GM23248 (cell line): Measurements from ENCODE around the gene MMP11. TPM values are rescaled to one million over a fixed set of nuclear protein-coding genes. Genes with fewer than 3 reads are reported as not detected.
"Not testable (repeated sequence)": the region's sequence is repeated elsewhere in the genome, so short reads cannot be mapped to it uniquely, and the experiment has no call there.

Experiments
- DNase-seq: peaks from one replicate; pipeline ENCODE4 v3.0.0-alpha.2; 2015
- H2AFZ ChIP-seq: fragments of 200-600 bp; sonication (generic); 2 replicates; pipeline ENCODE4 v1.6.1; 2016; ENCODE audit warnings: antibody characterized with exemption
- H3F3A ChIP-seq: fragments of 200-600 bp; sonication (generic); 2 replicates; pipeline ENCODE4 v1.6.1; 2016; ENCODE audit warnings: mild to moderate bottlenecking, antibody characterized with exemption, mixed run types; ENCODE audit not compliant: insufficient read depth
- H3K27ac ChIP-seq: fragments of 200-600 bp; sonication (generic); 2 replicates; pipeline ENCODE4 v1.5.1; 2016; ENCODE audit warnings: mild to moderate bottlenecking
- H3K27me3 ChIP-seq: fragments of 200-600 bp; sonication (generic); replicated peaks from 2 replicates; pipeline ENCODE4 v1.6.1; 2016; ENCODE audit warnings: mild to moderate bottlenecking; ENCODE audit not compliant: insufficient read depth
- H3K36me3 ChIP-seq: fragments of 200-600 bp; sonication (generic); 2 replicates; pipeline ENCODE4 v1.6.1; 2016; ENCODE audit warnings: low read depth, mild to moderate bottlenecking
- H3K4me1 ChIP-seq: fragments of 200-600 bp; sonication (generic); 2 replicates; pipeline ENCODE4 v1.6.1; 2016; ENCODE audit warnings: mild to moderate bottlenecking; ENCODE audit not compliant: insufficient read depth
- H3K4me2 ChIP-seq: fragments of 200-600 bp; sonication (generic); one replicate; pipeline ENCODE4 v1.6.1; 2016; ENCODE audit warnings: mild to moderate bottlenecking; ENCODE audit not compliant: unreplicated experiment
- H3K4me3 ChIP-seq: fragments of 200-600 bp; sonication (generic); 2 replicates; pipeline ENCODE4 v1.5.1; 2016; ENCODE audit warnings: mild to moderate bottlenecking
- H3K79me2 ChIP-seq: fragments of 200-600 bp; sonication (generic); 2 replicates; pipeline ENCODE4 v1.6.1; 2016; ENCODE audit warnings: mild to moderate bottlenecking; ENCODE audit not compliant: insufficient read depth
- H3K9ac ChIP-seq: fragments of 200-600 bp; sonication (generic); 2 replicates; pipeline ENCODE4 v1.6.1; 2016; ENCODE audit warnings: mild to moderate bottlenecking
- H3K9me2 ChIP-seq: fragments of 200-600 bp; sonication (generic); 2 replicates; pipeline ENCODE4 v1.6.1; 2016; ENCODE audit warnings: mixed run types, mild to moderate bottlenecking, moderate library complexity; ENCODE audit not compliant: insufficient read depth
- H3K9me3 ChIP-seq: fragments of 200-600 bp; sonication (generic); one replicate; pipeline ENCODE4 v1.6.1; 2017; ENCODE audit warnings: low read depth
- H4K20me1 ChIP-seq: fragments of 200-600 bp; sonication (generic); 2 replicates; pipeline ENCODE4 v1.6.0; 2016; ENCODE audit not compliant: insufficient read depth
- EZH2 ChIP-seq: fragments of 200-600 bp; sonication (generic); IDR thresholded peaks from 2 replicates; pipeline ENCODE4 v1.6.1; 2018; ENCODE audit warnings: antibody characterized with exemption, mild to moderate bottlenecking; ENCODE audit not compliant: insufficient read depth, poor library complexity, severe bottlenecking
- EZH2phosphoT487 ChIP-seq: fragments of 200-600 bp; sonication (generic); IDR thresholded peaks from 2 replicates; pipeline ENCODE4 v1.6.1; 2018; ENCODE audit warnings: antibody characterized with exemption, moderate library complexity, mild to moderate bottlenecking, low read depth; ENCODE audit not compliant: insufficient read depth
- WGBS, 2 experiments: methylation state at CpG; one replicate each; pipeline ENCODE4 v1.1.6; 2015 to 2017; ENCODE audit warnings: low lambda C conversion rate in 2 of 2, low coverage in 1 of 2; ENCODE audit errors: missing lambda C conversion rate in 2 of 2; 5-methylcytosine and 5-hydroxymethylcytosine counted together
- in situ Hi-C: fragments of 300-500 bp; cut with MboI; formaldehyde crosslinking; loops from 2 replicates; pipeline ENCODE4 v1.15.0; 2020
- polyA plus RNA-seq: library from polyadenylated mRNA; unstranded; fragments of >200 nt; fragmentation: Nextera tagmentation; extraction: Ambion mirVana; gene quantifications from 2 replicates; pipeline ENCODE4 v1.2.1, GENCODE V29; 2016
- total RNA-seq: library from RNA; depleted of rRNA; stranded (reverse); fragments of >200 nt; shearing (Covaris generic); gene quantifications from 2 replicates; pipeline ENCODE4 v1.2.3, GENCODE V29; 2014; rRNA removed

Gene MMP11
- total RNA-seq = 2.9 and 18.2 TPM in 2 replicates
- polyA plus RNA-seq = 1.3 and 2.5 TPM in 2 replicates

- Histone ChIP-seq H2AFZ (peak within 1 kb of the TSS; percentile 77), H3K79me2 (no peaks in the 10 kb centered on the region), H4K20me1 (no peaks in the 10 kb centered on the region), H3K27me3 (no peaks in the 10 kb centered on the region), H3K36me3 (no peaks in the 10 kb centered on the region), H3F3A (no peaks in the 10 kb centered on the region), H3K9me2 (no peaks in the 10 kb centered on the region), H3K27ac (no peak within 1 kb of the TSS), H3K4me2 (peak within 1 kb of the TSS; percentile 57), H3K9ac (peak within 1 kb of the TSS; percentile 56), H3K4me3 (peak within 1 kb of the TSS; percentile 66), H3K4me1 (no peaks in the 10 kb centered on the region; the same call in 1 of the 2 replicates), H3K9me3 (no peaks in the 10 kb centered on the region)
- DNase-seq = peak; percentile 70
- 4 to 6% methylated on average over 39 to 47 of the region's 79 CpGs for WGBS, 2 experiments
- in situ Hi-C loops = no loop called here
- no peak for TF ChIP-seq EZH2phosphoT487
- no peak for TF ChIP-seq EZH2
These were observed at the start of gene MMP11 for GRCh38 chr22:23772649-23773473. Gene MMP11 (plus strand): TSS chr22:23772849. CDS start chr22:23772871, 22 bp downstream.

GRCh38 chr22:23728108-23728507 is 44.5 kb upstream of the MMP11 start:
- H3K27ac ChIP-seq, H2AFZ ChIP-seq, H3F3A ChIP-seq, H3K9me3 ChIP-seq, H3K4me3 ChIP-seq, DNase-seq, H3K4me2 ChIP-seq, H3K27me3 ChIP-seq, H4K20me1 ChIP-seq, H3K4me1 ChIP-seq, H3K36me3 ChIP-seq, H3K79me2 ChIP-seq, in situ Hi-C loops, H3K9me2 ChIP-seq, H3K9ac ChIP-seq: not testable (repeated sequence)
- WGBS, 2 experiments = 28 to 41% methylated on average over 4 of the region's 4 CpGs

GRCh38 chr22:23737696-23738095 is 35.0 kb upstream of the MMP11 start:
- H3K27me3 ChIP-seq = no peaks in the 10 kb centered on the region
- no peaks in the 10 kb centered on the region for H3K9me3 ChIP-seq
- H3K27ac ChIP-seq = no peak overlapping the region
- H3K79me2 ChIP-seq = no peaks in the 10 kb centered on the region
- no peaks in the 10 kb centered on the region for H3K9me2 ChIP-seq
- in situ Hi-C loops = no loop called here
- no peak overlapping the region for H3K9ac ChIP-seq
- no peak overlapping the region for H3K4me2 ChIP-seq
- H3K4me3 ChIP-seq = no peak overlapping the region
- no peaks in the 10 kb centered on the region for H3F3A ChIP-seq
- H4K20me1 ChIP-seq = no peaks in the 10 kb centered on the region
- TF ChIP-seq EZH2phosphoT487 (no peak), EZH2 (no peak)
- no peaks in the 10 kb centered on the region for H3K36me3 ChIP-seq
- no peak for DNase-seq
- no peaks in the 10 kb centered on the region for H3K4me1 ChIP-seq
- H2AFZ ChIP-seq = no peak overlapping the region

GRCh38 chr22:23742505-23743264 is 30.0 kb upstream of the MMP11 start:
- Histone ChIP-seq H3K4me2 (no peak overlapping the region), H3K9me2 (no peaks in the 10 kb centered on the region), H3K4me1 (no peaks in the 10 kb centered on the region), H3K36me3 (no peaks in the 10 kb centered on the region), H3K4me3 (no peak overlapping the region), H3F3A (no peaks in the 10 kb centered on the region), H3K79me2 (no peaks in the 10 kb centered on the region), H4K20me1 (no peaks in the 10 kb centered on the region), H3K27ac (no peak overlapping the region), H2AFZ (no peak overlapping the region), H3K9ac (no peak overlapping the region), H3K27me3 (no peaks in the 10 kb centered on the region), H3K9me3 (no peaks in the 10 kb centered on the region)
- DNase-seq = no peak
- WGBS, 2 experiments = 43% methylated on average over 7 of the region's 7 CpGs
- in situ Hi-C loops = no loop called here
- TF ChIP-seq EZH2 (no peak), EZH2phosphoT487 (no peak)
